ENCODE measurements around the gene PACRG.

The PACRG gene

DNA sequence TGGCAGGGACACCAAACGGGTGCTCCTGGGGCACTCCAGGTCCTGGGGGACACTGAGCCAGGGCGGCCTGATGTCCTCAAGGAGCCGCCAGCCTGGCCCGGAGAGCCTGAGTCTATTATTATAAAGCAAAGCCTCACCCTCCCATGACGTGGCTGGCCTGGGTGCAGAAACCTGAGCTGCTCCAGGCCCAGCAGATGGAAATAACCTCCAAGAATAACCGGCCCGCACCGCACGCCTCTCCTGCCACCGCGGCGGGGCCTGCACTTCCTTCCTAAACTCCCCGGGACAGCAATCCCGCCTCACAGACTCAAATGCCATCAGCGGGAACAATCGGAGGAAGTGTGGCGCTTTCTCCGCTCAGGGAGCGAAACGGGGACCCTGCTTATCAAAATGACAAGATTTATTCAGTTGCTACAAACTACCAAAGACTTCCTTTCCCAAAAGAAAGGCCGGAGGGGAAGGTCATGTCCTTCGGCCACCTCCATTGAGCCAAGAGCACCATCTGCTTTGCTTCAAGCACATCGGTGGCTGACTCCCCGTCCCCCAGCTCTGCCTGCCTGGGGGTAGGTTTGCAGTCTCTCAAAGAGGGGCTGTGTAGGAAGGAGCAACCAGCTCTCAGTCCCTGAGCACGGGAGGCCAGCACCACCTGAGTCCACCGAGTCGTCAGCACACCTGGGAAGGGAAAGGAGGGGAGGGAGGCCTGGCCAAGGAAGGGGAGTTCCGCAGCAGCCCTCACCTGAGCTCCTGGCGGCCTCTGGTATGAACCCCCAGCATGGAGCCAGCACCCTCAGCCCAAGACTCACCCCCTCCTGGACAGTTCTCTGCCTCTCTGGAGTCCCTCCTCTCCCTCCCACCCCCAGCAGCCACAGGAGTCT lies 608.1 kb downstream of the PACRG start:
- H3K27ac ChIP-seq (ENCODE audit: low read depth, low read length), result no peak overlapping the region
- H3K18ac ChIP-seq (ENCODE audit: low read length), result no peak overlapping the region
- H3K23ac ChIP-seq (ENCODE audit: low read length), result no peak overlapping the region

GRCh38 chr6:163336961-163337360 lies 609.2 kb downstream of the PACRG start:
- Histone ChIP-seq H3K4me2 (ENCODE audit: low read length) (no peak overlapping the region), H3K4me1 (ENCODE audit: control insufficient read depth in 1 of 2, insufficient read depth in 2 of 2, low read length in 2 of 2) (peaks cover 4% of the 10 kb centered on the region in 2 experiments), H3K23ac (ENCODE audit: low read length) (no peak overlapping the region), H2BK5ac (ENCODE audit: low read depth, low read length, poor library complexity) (no peak overlapping the region), H3K36me3 (ENCODE audit: control insufficient read depth in 1 of 2, insufficient read depth in 2 of 2, low read length in 2 of 2) (no peaks in the 10 kb centered on the region), H4K91ac (ENCODE audit: low read depth, low read length) (no peak overlapping the region), H2AFZ (ENCODE audit: insufficient read depth, low read length, poor library complexity) (no peak overlapping the region), H3K9me3 (ENCODE audit: insufficient read depth, low read depth, low read length) (no peaks in the 10 kb centered on the region), H3K14ac (ENCODE audit: low read length) (no peak overlapping the region), H4K8ac (ENCODE audit: low read depth, low read length) (no peak overlapping the region), H3K4me3 (ENCODE audit: low read depth, low read length) (no peak overlapping the region), H3K9ac (ENCODE audit: low read length) (no peak overlapping the region), H3K27me3 (ENCODE audit: insufficient read depth, low read length) (no peaks in the 10 kb centered on the region), H2BK12ac (ENCODE audit: low read length) (no peak overlapping the region), H3K18ac (ENCODE audit: low read length) (no peak overlapping the region), H3K79me1 (ENCODE audit: low read length) (no peaks in the 10 kb centered on the region), H3K4ac (ENCODE audit: low read depth, low read length) (no peak overlapping the region), H4K12ac (ENCODE audit: low read depth, low read length) (no peak overlapping the region), H2BK120ac (ENCODE audit: insufficient read depth, low read length, poor library complexity) (no peak overlapping the region), H2AK5ac (ENCODE audit: low read length) (no peak overlapping the region), H3K27ac (ENCODE audit: low read depth, low read length) (no peak overlapping the region), H3K79me2 (ENCODE audit: control insufficient read depth, insufficient read depth, low read length, poor library complexity) (no peaks in the 10 kb centered on the region)
- no peak for DNase-seq
- no CpG with 5 or more reads among the region's 12 CpGs for WGBS (ENCODE audit: extremely low coverage, insufficient coverage, insufficient read length)

More for the DNA sequence above, 608.1 kb downstream of the PACRG start:
- H3K4ac ChIP-seq (ENCODE audit: low read depth, low read length), result no peak overlapping the region
- H2BK120ac ChIP-seq (ENCODE audit: insufficient read depth, low read length, poor library complexity), result no peak overlapping the region
- no peaks in the 10 kb centered on the region for H3K27me3 ChIP-seq (ENCODE audit: insufficient read depth, low read length)
- H2BK5ac ChIP-seq (ENCODE audit: low read depth, low read length, poor library complexity), result no peak overlapping the region
- H2AFZ ChIP-seq (ENCODE audit: insufficient read depth, low read length, poor library complexity), result no peak overlapping the region
- no peak overlapping the region for H4K91ac ChIP-seq (ENCODE audit: low read depth, low read length)
- WGBS (ENCODE audit: extremely low coverage, insufficient coverage, insufficient read length), result no CpG with 5 or more reads among the region's 29 CpGs
- peak in 1 of 2 donors; percentile 36 for DNase-seq
- no peaks in the 10 kb centered on the region for H3K79me2 ChIP-seq (ENCODE audit: control insufficient read depth, insufficient read depth, low read length, poor library complexity)
- H3K9me3 ChIP-seq (ENCODE audit: insufficient read depth, low read depth, low read length), result no peaks in the 10 kb centered on the region
- no peak overlapping the region for H2BK12ac ChIP-seq (ENCODE audit: low read length)
- H3K14ac ChIP-seq (ENCODE audit: low read length), result no peak overlapping the region
- no peaks in the 10 kb centered on the region for H3K4me1 ChIP-seq (ENCODE audit: control insufficient read depth in 1 of 2, insufficient read depth in 2 of 2, low read length in 2 of 2)
- H4K8ac ChIP-seq (ENCODE audit: low read depth, low read length), result no peak overlapping the region
- H4K12ac ChIP-seq (ENCODE audit: low read depth, low read length), result no peak overlapping the region
- no peak overlapping the region for H3K9ac ChIP-seq (ENCODE audit: low read length)
- H3K79me1 ChIP-seq (ENCODE audit: low read length), result no peaks in the 10 kb centered on the region
- H3K36me3 ChIP-seq (ENCODE audit: control insufficient read depth in 1 of 2, insufficient read depth in 2 of 2, low read length in 2 of 2), result no peaks in the 10 kb centered on the region
- H3K4me2 ChIP-seq (ENCODE audit: low read length), result no peak overlapping the region
- H2AK5ac ChIP-seq (ENCODE audit: low read length), result no peak overlapping the region
- no peak overlapping the region for H3K4me3 ChIP-seq (ENCODE audit: low read depth, low read length)

GRCh38 chr6:163337958-163338357 lies 610.2 kb downstream of the PACRG start:
- Histone ChIP-seq H4K12ac (ENCODE audit: low read depth, low read length) (no peak overlapping the region), H4K91ac (ENCODE audit: low read depth, low read length) (no peak overlapping the region), H2AFZ (ENCODE audit: insufficient read depth, low read length, poor library complexity) (no peak overlapping the region), H3K9ac (ENCODE audit: low read length) (no peak overlapping the region), H3K9me3 (ENCODE audit: insufficient read depth, low read depth, low read length) (no peaks in the 10 kb centered on the region), H2BK12ac (ENCODE audit: low read length) (no peak overlapping the region), H2BK5ac (ENCODE audit: low read depth, low read length, poor library complexity) (no peak overlapping the region), H2AK5ac (ENCODE audit: low read length) (no peak overlapping the region), H3K79me2 (ENCODE audit: control insufficient read depth, insufficient read depth, low read length, poor library complexity) (no peaks in the 10 kb centered on the region), H3K23ac (ENCODE audit: low read length) (no peak overlapping the region), H3K27ac (ENCODE audit: low read depth, low read length) (no peak overlapping the region), H3K36me3 (ENCODE audit: control insufficient read depth in 1 of 2, insufficient read depth in 2 of 2, low read length in 2 of 2) (no peaks in the 10 kb centered on the region), H4K8ac (ENCODE audit: low read depth, low read length) (no peak overlapping the region), H3K4me2 (ENCODE audit: low read length) (no peak overlapping the region), H3K4ac (ENCODE audit: low read depth, low read length) (no peak overlapping the region), H3K18ac (ENCODE audit: low read length) (no peak overlapping the region), H3K27me3 (ENCODE audit: insufficient read depth, low read length) (no peaks in the 10 kb centered on the region), H3K4me3 (ENCODE audit: low read depth, low read length) (no peak overlapping the region), H3K14ac (ENCODE audit: low read length) (no peak overlapping the region), H2BK120ac (ENCODE audit: insufficient read depth, low read length, poor library complexity) (no peak overlapping the region), H3K4me1 (ENCODE audit: control insufficient read depth in 1 of 2, insufficient read depth in 2 of 2, low read length in 2 of 2) (peaks cover 4% of the 10 kb centered on the region in 2 experiments), H3K79me1 (ENCODE audit: low read length) (no peaks in the 10 kb centered on the region)
- DNase-seq, result no peak
- no CpG with 5 or more reads among the region's 3 CpGs for WGBS (ENCODE audit: extremely low coverage, insufficient coverage, insufficient read length)

- Histone ChIP-seq H3K9ac (ENCODE audit: low read length) (no peak overlapping the region), H3K27me3 (ENCODE audit: insufficient read depth, low read length) (no peaks in the 10 kb centered on the region), H3K4ac (ENCODE audit: low read depth, low read length) (no peak overlapping the region), H3K9me3 (ENCODE audit: insufficient read depth, low read depth, low read length) (no peaks in the 10 kb centered on the region), H3K79me1 (ENCODE audit: low read length) (no peaks in the 10 kb centered on the region), H2BK120ac (ENCODE audit: insufficient read depth, low read length, poor library complexity) (no peak overlapping the region), H4K8ac (ENCODE audit: low read depth, low read length) (no peak overlapping the region), H3K4me1 (ENCODE audit: control insufficient read depth in 1 of 2, insufficient read depth in 2 of 2, low read length in 2 of 2) (peaks cover 4 to 5% of the 10 kb centered on the region in 2 experiments), H3K18ac (ENCODE audit: low read length) (no peak overlapping the region), H3K79me2 (ENCODE audit: control insufficient read depth, insufficient read depth, low read length, poor library complexity) (no peaks in the 10 kb centered on the region), H3K4me2 (ENCODE audit: low read length) (no peak overlapping the region), H3K36me3 (ENCODE audit: control insufficient read depth in 1 of 2, insufficient read depth in 2 of 2, low read length in 2 of 2) (no peaks in the 10 kb centered on the region), H2AK5ac (ENCODE audit: low read length) (no peak overlapping the region), H4K12ac (ENCODE audit: low read depth, low read length) (no peak overlapping the region), H2AFZ (ENCODE audit: insufficient read depth, low read length, poor library complexity) (no peak overlapping the region), H3K14ac (ENCODE audit: low read length) (no peak overlapping the region), H4K91ac (ENCODE audit: low read depth, low read length) (no peak overlapping the region), H3K4me3 (ENCODE audit: low read depth, low read length) (no peak overlapping the region), H3K23ac (ENCODE audit: low read length) (no peak overlapping the region), H2BK5ac (ENCODE audit: low read depth, low read length, poor library complexity) (no peak overlapping the region), H3K27ac (ENCODE audit: low read depth, low read length) (no peak overlapping the region), H2BK12ac (ENCODE audit: low read length) (no peak overlapping the region)
- WGBS (ENCODE audit: extremely low coverage, insufficient coverage, insufficient read length), result no CpG with 5 or more reads among the region's 12 CpGs
- DNase-seq, result no peak
These were observed 611.1 kb downstream of the PACRG start for GRCh38 chr6:163338671-163339405.
